RWPE2 (cell line): ENCODE measurements around the gene HYOU1.

Source experiments
- ATAC-seq: fragments of 200-7000 bp; cut with Tn5 transposase; 3 replicates; pipeline ENCODE4 v1.9.1; 2021; ENCODE audit warnings: low read depth
- DNase-seq: peaks from one replicate; pipeline ENCODE4 v3.0.0-alpha.2; 2020; ENCODE audit warnings: low spot score
- H3K27ac ChIP-seq: fragments of 450-650 bp; 2 replicates; pipeline ENCODE4 v1.5.1; 2017; ENCODE audit warnings: mild to moderate bottlenecking; ENCODE audit not compliant: poor library complexity, severe bottlenecking
- H3K27me3 ChIP-seq: fragments of 250-450 bp; sonication (Bioruptor Pico); 2 replicates; pipeline ENCODE4 v1.5.1; 2021; ENCODE audit warnings: mild to moderate bottlenecking, moderate library complexity; ENCODE audit not compliant: insufficient read depth, poor library complexity, severe bottlenecking
- H3K36me3 ChIP-seq: fragments of 250-450 bp; sonication (Bioruptor Pico); 2 replicates; pipeline ENCODE4 v1.5.1; 2020; ENCODE audit warnings: low read depth, mild to moderate bottlenecking, moderate library complexity
- H3K4me1 ChIP-seq: fragments of 250-450 bp; sonication (Bioruptor Pico); 2 replicates; pipeline ENCODE4 v1.5.1; 2021; ENCODE audit warnings: mild to moderate bottlenecking, moderate library complexity; ENCODE audit not compliant: insufficient read depth, poor library complexity, severe bottlenecking
- H3K4me3 ChIP-seq: fragments of 250-450 bp; sonication (Bioruptor Pico); 2 replicates; pipeline ENCODE4 v1.5.1; 2021; ENCODE audit warnings: mild to moderate bottlenecking, moderate library complexity; ENCODE audit not compliant: severe bottlenecking
- H3K9me3 ChIP-seq: fragments of 250-450 bp; sonication (Bioruptor Pico); 2 replicates; pipeline ENCODE4 v1.5.1; 2021; ENCODE audit warnings: mild to moderate bottlenecking, moderate library complexity; ENCODE audit not compliant: severe bottlenecking
- CTCF ChIP-seq: fragments of 450-650 bp; IDR thresholded peaks from one replicate; pipeline ENCODE4 v1.5.1; 2017; ENCODE audit warnings: mild to moderate bottlenecking, moderate library complexity; ENCODE audit not compliant: poor library complexity, severe bottlenecking

HYOU1 gene

DNA sequence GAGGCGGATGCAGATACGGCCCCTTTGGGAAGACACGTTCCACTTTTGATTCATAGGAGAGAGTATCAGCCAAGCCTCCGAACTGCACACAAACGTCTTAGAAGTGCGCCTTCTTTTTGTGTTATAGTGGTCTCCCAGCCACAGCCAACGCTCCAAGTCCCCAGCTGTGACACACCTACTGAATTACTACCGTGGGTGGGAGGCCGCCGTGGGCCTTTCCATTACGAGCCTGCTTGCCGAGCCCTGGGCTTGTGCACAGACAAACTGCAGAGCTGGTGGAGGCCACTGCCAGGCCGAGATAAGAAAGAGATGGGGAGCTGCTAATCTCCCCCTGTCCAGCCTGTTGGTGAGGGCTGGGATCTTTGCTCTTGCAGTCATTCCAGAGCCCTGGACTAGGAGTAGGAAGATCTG, 28.4 kb upstream of the HYOU1 start:
- TF ChIP-seq CTCF: no peak
- peak; percentile 28 for ATAC-seq

GRCh38 chr11:119084663-119085436, 27.8 kb upstream of the HYOU1 start, which contains the start of gene HMBS:
Gene HMBS, plus strand, starts transcription at chr11:119084881. Its CDS starts 153 bp downstream, at chr11:119085034.
- Histone ChIP-seq H3K27ac (peak within 1 kb of the TSS; percentile 53), H3K4me3 (peak within 1 kb of the TSS; percentile 91), H3K9me3 (no peaks in the 10 kb centered on the region), H3K36me3 (peaks cover 24% of the 10 kb centered on the region), H3K4me1 (peaks cover 12% of the 10 kb centered on the region), H3K27me3 (no peaks in the 10 kb centered on the region)
- ATAC-seq (peak; percentile 86), DNase-seq (peak; percentile 86)
- no peak for TF ChIP-seq CTCF

More for the DNA sequence above, 28.4 kb upstream of the HYOU1 start:
- no peaks in the 10 kb centered on the region for H3K27me3 ChIP-seq
- H3K36me3 ChIP-seq: peaks cover 21% of the 10 kb centered on the region
- peak overlapping the region; percentile 53 for H3K27ac ChIP-seq
- DNase-seq: no peak
- peak overlapping the region; percentile 91 for H3K4me3 ChIP-seq
- no peaks in the 10 kb centered on the region for H3K9me3 ChIP-seq
- H3K4me1 ChIP-seq: peaks cover 12% of the 10 kb centered on the region

DNA sequence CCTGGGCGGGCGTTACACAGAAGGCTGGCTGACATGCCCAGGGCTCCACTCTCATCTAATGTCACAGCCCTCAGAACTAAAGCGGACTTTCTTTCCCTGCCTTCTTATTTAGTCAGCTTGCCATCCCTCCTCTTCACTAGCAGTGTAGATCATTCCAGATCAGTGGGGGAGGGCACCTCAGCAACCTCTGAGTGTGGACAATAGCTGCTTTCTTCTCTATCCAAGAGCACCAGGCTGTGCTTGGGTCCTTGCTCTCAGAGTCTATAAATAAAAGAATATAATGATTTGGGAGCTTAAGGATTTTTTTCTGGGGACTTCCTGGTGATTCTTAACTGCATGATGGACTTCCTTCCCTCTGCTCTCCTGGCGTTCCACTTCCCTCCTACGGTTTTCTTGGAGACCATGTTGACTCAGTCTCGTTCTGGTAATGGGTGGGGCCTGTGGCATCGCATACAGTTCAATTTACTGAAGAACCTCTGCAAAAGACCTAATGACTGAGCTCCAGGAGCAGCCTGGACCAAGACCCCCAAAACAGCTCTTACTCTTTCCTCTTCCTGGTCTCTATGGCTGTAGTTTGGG, 24.8 kb upstream of the HYOU1 start:
- no peak overlapping the region for H3K27ac ChIP-seq
- no peak overlapping the region for H3K4me3 ChIP-seq
- no peak for TF ChIP-seq CTCF
- H3K27me3 ChIP-seq: no peaks in the 10 kb centered on the region
- ATAC-seq (no peak), DNase-seq (no peak)
- peaks cover 50% of the 10 kb centered on the region for H3K36me3 ChIP-seq
- H3K4me1 ChIP-seq: peaks cover 5% of the 10 kb centered on the region
- no peaks in the 10 kb centered on the region for H3K9me3 ChIP-seq

DNA sequence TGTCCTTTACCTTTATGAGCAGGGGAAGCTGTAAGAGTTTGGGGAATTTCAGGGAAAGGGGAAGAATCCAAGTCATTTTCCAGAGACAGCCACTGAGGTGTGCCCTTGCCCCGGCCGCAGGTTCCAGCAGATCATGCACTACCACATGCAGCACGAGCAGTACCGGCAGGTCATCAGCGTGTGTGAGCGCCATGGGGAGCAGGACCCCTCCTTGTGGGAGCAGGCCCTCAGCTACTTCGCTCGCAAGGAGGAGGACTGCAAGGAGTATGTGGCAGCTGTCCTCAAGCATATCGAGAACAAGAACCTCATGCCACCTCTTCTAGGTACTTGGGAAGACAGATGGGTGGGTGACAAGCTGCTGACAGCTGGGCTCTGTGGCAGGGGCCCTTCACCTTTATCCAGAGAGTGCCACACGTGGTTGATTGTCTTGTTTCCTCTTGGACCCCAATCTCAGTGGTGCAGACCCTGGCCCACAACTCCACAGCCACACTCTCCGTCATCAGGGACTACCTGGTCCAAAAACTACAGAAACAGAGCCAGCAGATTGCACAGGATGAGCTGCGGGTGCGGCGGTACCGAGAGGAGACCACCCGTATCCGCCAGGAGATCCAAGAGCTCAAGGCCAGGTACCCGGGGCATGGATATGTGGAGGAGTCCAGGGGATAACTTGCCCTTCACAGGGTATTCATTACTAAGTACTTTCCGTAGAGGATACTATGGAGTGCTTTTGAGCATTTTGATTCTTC, 21.8 kb upstream of the HYOU1 start:
- H3K27ac ChIP-seq: no peak overlapping the region
- DNase-seq: no peak
- no peaks in the 10 kb centered on the region for H3K9me3 ChIP-seq
- no peak overlapping the region for H3K4me3 ChIP-seq
- peaks cover 77% of the 10 kb centered on the region for H3K36me3 ChIP-seq
- no peak for TF ChIP-seq CTCF
- ATAC-seq: no peak
- H3K4me1 ChIP-seq: no peaks in the 10 kb centered on the region
- H3K27me3 ChIP-seq: no peaks in the 10 kb centered on the region
